Stomach (tissue), 9 donors: ENCODE measurements around the gene AKAP7. TPM values are rescaled to one million over a fixed set of nuclear protein-coding genes. Genes with fewer than 3 reads are reported as not detected.

Source experiments
- DNase-seq, 2 donors: peaks; one replicate each; pipeline versions ENCODE4 v3.0.0 to v3.0.0-alpha.2; 2013 to 2019
- H3K27ac ChIP-seq, 5 donors: fragments of 200-600 bp in 4 of 5; sonication (generic) in 4 of 5; one replicate each; pipeline ENCODE4 v1.5.1; 2013 to 2019; ENCODE audit warnings: mild to moderate bottlenecking in 1 of 5, moderate library complexity in 1 of 5
- H3K27me3 ChIP-seq, 3 donors: fragments of 200-600 bp; sonication (generic); one replicate each; pipeline ENCODE4 v1.5.1; 2017 to 2019; ENCODE audit warnings: mixed run types in 1 of 3
- H3K36me3 ChIP-seq, 4 donors: fragments of 200-600 bp; sonication (generic); 1 replicate in 3 of 4; 2 replicates in 1 of 4; pipeline ENCODE4 v1.5.1; 2016 to 2019
- H3K4me1 ChIP-seq, 4 donors: fragments of 200-600 bp; sonication (generic); one replicate each; pipeline ENCODE4 v1.5.1; 2016 to 2019
- H3K4me3 ChIP-seq, 4 donors: fragments of 200-600 bp; sonication (generic) in 3 of 4; one replicate each; pipeline ENCODE4 v1.5.1; 2016 to 2019; ENCODE audit warnings: mild to moderate bottlenecking in 1 of 4
- H3K9me3 ChIP-seq, 4 donors: fragments of 200-600 bp; sonication (generic); one replicate each; pipeline ENCODE4 v1.5.1; 2016 to 2019
- CTCF ChIP-seq, 7 experiments: fragments of 450-650 bp in 4 of 7; fragments of 200-600 bp in 3 of 7; sonication (generic) in 3 of 7; IDR thresholded peaks; one replicate each; pipeline ENCODE4 v1.5.1; 2016 to 2019; ENCODE audit warnings: antibody characterized with exemption in 7 of 7, control low read depth in 2 of 7, mild to moderate bottlenecking in 1 of 7
- EP300 ChIP-seq: sonication (generic); formaldehyde crosslinking; IDR thresholded peaks from one replicate; pipeline ENCODE4 v1.6.1; 2017; ENCODE audit warnings: antibody characterized with exemption
- POLR2A ChIP-seq, 4 donors: fragments of 450-650 bp; IDR thresholded peaks; one replicate each; pipeline ENCODE4 v1.6.1; 2016; ENCODE audit warnings: antibody characterized with exemption in 4 of 4, control low read depth in 2 of 4, mild to moderate bottlenecking in 1 of 4, moderate library complexity in 1 of 4
- POLR2AphosphoS5 ChIP-seq, 3 donors: sonication (generic); formaldehyde crosslinking; IDR thresholded peaks; one replicate each; pipeline ENCODE4 v1.6.1; 2016; ENCODE audit warnings: antibody characterized with exemption in 3 of 3
- WGBS, 5 donors: extraction: QIAGEN DNeasy Blood & Tissue Kit in 3 of 5; methylation state at CpG; one replicate each; pipeline versions ENCODE4 v1.1.5 to v1.1.7; 2013 to 2018; 5-methylcytosine and 5-hydroxymethylcytosine counted together
- intact Hi-C: fragments of 100-400 bp; cut with DNase I; formaldehyde crosslinking; loops from one replicate; pipeline ENCODE4 v1.15.1; 2023; ENCODE audit warnings: low total_unique reads
- polyA plus RNA-seq, 3 donors: library from polyadenylated mRNA; stranded (reverse); fragments of 200-250 nt; gene quantifications; one replicate each; pipeline ENCODE4 v1.2.3, GENCODE V29; 2013
- total RNA-seq, 5 donors: library from RNA; depleted of rRNA; stranded (reverse); fragments of >200 nt; gene quantifications; one replicate each; pipeline versions ENCODE4 v1.1.0 to v1.2.3, GENCODE V29; 2014 to 2016
- donor health status: healthy with polysubstance abuse.
- donor health status: Bipolar disorder and iron deficiency.
- donor health status: healthy.

The AKAP7 gene
- total and polyA plus RNA-seq, 8 donors, result 1.3 to 59.5 (median 4.6) TPM

GRCh38 chr6:131159578-131159977, 24.3 kb downstream of the AKAP7 start:
- intact Hi-C loops, result no loop called here
- no peaks in the 10 kb centered on the region for H3K27me3 ChIP-seq
- H3K36me3 ChIP-seq, result peaks cover 0 to 9% (median 2%) of the 10 kb centered on the region in 4 donors
- DNase-seq, result no peak
- H3K27ac ChIP-seq, result no peak overlapping the region
- TF ChIP-seq CTCF (IDR thresholded peaks at IDR 0.05) (no peak), POLR2AphosphoS5 (IDR thresholded peaks at IDR 0.05) (no peak)
- no peaks in the 10 kb centered on the region for H3K9me3 ChIP-seq
- WGBS, 5 donors, result 72 to 84% (median 78%) methylated on average over 2 of the region's 2 CpGs
- H3K4me3 ChIP-seq, result no peak overlapping the region
- H3K4me1 ChIP-seq, result peaks cover 0 to 5% (median 0%) of the 10 kb centered on the region in 4 donors

- no peaks in the 10 kb centered on the region for H3K27me3 ChIP-seq
- DNase-seq, result no peak
- H3K4me1 ChIP-seq, result peaks cover 0 to 5% (median 0%) of the 10 kb centered on the region in 4 donors
- no peak overlapping the region for H3K4me3 ChIP-seq
- TF ChIP-seq POLR2A (IDR thresholded peaks at IDR 0.05) (no peak), CTCF (IDR thresholded peaks at IDR 0.05) (no peak), EP300 (no peak), POLR2AphosphoS5 (IDR thresholded peaks at IDR 0.05) (no peak)
- H3K9me3 ChIP-seq, result no peaks in the 10 kb centered on the region
- H3K27ac ChIP-seq, result no peak overlapping the region
- H3K36me3 ChIP-seq, result peaks cover under 1 to 13% (median 4%) of the 10 kb centered on the region in 4 donors
- 0 to 38% (median 17%) methylated on average over 1 of the region's 1 CpG for WGBS, 5 donors
- intact Hi-C loops, result no loop called here
Observed at GRCh38 chr6:131160254-131160758, 25.0 kb downstream of the AKAP7 start.

- Histone ChIP-seq H3K9me3 (no peaks in the 10 kb centered on the region), H3K27ac (no peak overlapping the region), H3K27me3 (no peaks in the 10 kb centered on the region), H3K4me3 (no peak overlapping the region), H3K36me3 (peaks cover 3 to 23% (median 10%) of the 10 kb centered on the region in 4 donors), H3K4me1 (peaks cover 0 to 5% (median 0%) of the 10 kb centered on the region in 4 donors)
- intact Hi-C loops, result no loop called here
- 93 to 99% (median 94%) methylated on average over 3 of the region's 3 CpGs for WGBS, 5 donors
- TF ChIP-seq POLR2A (IDR thresholded peaks at IDR 0.05) (no peak), EP300 (no peak), POLR2AphosphoS5 (IDR thresholded peaks at IDR 0.05) (no peak), CTCF (IDR thresholded peaks at IDR 0.05) (no peak)
- DNase-seq, result no peak
Observed at GRCh38 chr6:131161987-131162386, 26.7 kb downstream of the AKAP7 start.

- Histone ChIP-seq H3K4me1 (peaks cover 0 to 5% (median 0%) of the 10 kb centered on the region in 4 donors), H3K27ac (no peak overlapping the region), H3K4me3 (no peak overlapping the region), H3K27me3 (no peaks in the 10 kb centered on the region), H3K9me3 (no peaks in the 10 kb centered on the region), H3K36me3 (peaks cover 3 to 23% (median 10%) of the 10 kb centered on the region in 4 donors)
- no peak for DNase-seq
- TF ChIP-seq POLR2A (IDR thresholded peaks at IDR 0.05) (no peak), POLR2AphosphoS5 (IDR thresholded peaks at IDR 0.05) (no peak), EP300 (no peak), CTCF (IDR thresholded peaks at IDR 0.05) (no peak)
- 83 to 100% (median 94%) methylated on average over 1 of the region's 1 CpG for WGBS, 5 donors
- intact Hi-C loops, result no loop called here
Observed at GRCh38 chr6:131163886-131164285, 28.6 kb downstream of the AKAP7 start.
